T-cell (primary cell): ENCODE measurements around the gene CARD14. TPM values are rescaled to one million over a fixed set of nuclear protein-coding genes. Genes with fewer than 3 reads are reported as not detected.

ENCODE experiments used
- ATAC-seq, 4 experiments: fragments of 200-7000 bp in 3 of 4; fragments of 150-1000 bp in 1 of 4; cut with Tn5 transposase; replicated peaks in 1 of 4; 1 replicate in 3 of 4; 2 replicates in 1 of 4; pipeline ENCODE4 v1.10.0; 2021; ENCODE audit warnings: moderate library complexity in 3 of 4, mild to moderate bottlenecking in 2 of 4, moderate number of reproducible peaks in 1 of 4
- CTCF ChIA-PET, 2 donors: fragments of 300-600 bp; sonication (Branson Sonifier 250); formaldehyde crosslinking; loops; one replicate each; lab custom pipeline; 2022; ENCODE audit warnings: antibody characterized with exemption in 2 of 2; lab: Charles Lee
- POLR2A ChIA-PET, 2 donors: fragments of 300-600 bp; sonication (Branson Sonifier 250); formaldehyde crosslinking; loops; one replicate each; lab custom pipeline; 2022; ENCODE audit warnings: antibody characterized with exemption in 2 of 2; lab: Charles Lee
- DNase-seq, 35 experiments: peaks; one replicate each; pipeline versions ENCODE4 v3.0.0 to v3.0.0-alpha.2; 2013 to 2023
- H3K27ac ChIP-seq: one replicate; pipeline ENCODE4 v1.5.1; 2013; ENCODE audit warnings: low read length
- H3K27me3 ChIP-seq, 2 experiments: replicated peaks in 1 of 2; 1 replicate in 1 of 2; 2 replicates in 1 of 2; pipeline versions ENCODE4 v1.6.1 to v1.7.0; 2013; ENCODE audit warnings: low read length in 1 of 2, mixed read lengths in 1 of 2; ENCODE audit not compliant: control insufficient read depth in 2 of 2, insufficient read depth in 2 of 2; ENCODE audit errors: extremely low read depth in 1 of 2
- H3K36me3 ChIP-seq, 2 donors: 1 replicate in 1 of 2; 2 replicates in 1 of 2; pipeline versions ENCODE4 v1.6.1 to v1.7.0; 2013; ENCODE audit warnings: low read length in 1 of 2; ENCODE audit not compliant: control insufficient read depth in 2 of 2, insufficient read depth in 1 of 2; ENCODE audit errors: extremely low read depth in 1 of 2
- H3K4me1 ChIP-seq, 2 experiments: 1 replicate in 1 of 2; 2 replicates in 1 of 2; pipeline versions ENCODE4 v1.6.1 to v1.7.0; 2013; ENCODE audit warnings: low read length in 2 of 2, mixed read lengths in 1 of 2; ENCODE audit not compliant: insufficient read depth in 2 of 2, control insufficient read depth in 1 of 2; ENCODE audit errors: extremely low read depth in 1 of 2
- H3K4me3 ChIP-seq, 2 donors: 1 replicate in 1 of 2; 2 replicates in 1 of 2; pipeline versions ENCODE4 v1.5.1 to v1.7.0; 2013; ENCODE audit warnings: mild to moderate bottlenecking in 2 of 2, low read length in 1 of 2, moderate library complexity in 1 of 2; ENCODE audit not compliant: control insufficient read depth in 1 of 2; ENCODE audit errors: extremely low read depth in 1 of 2
- H3K9me3 ChIP-seq: 2 replicates; pipeline ENCODE4 v1.7.0; 2013
- H3K27ac Mint-ChIP-seq, 2 donors: one replicate each; pipeline ENCODE4 v1.8.0; 2020 to 2021; ENCODE audit warnings: mild to moderate bottlenecking in 2 of 2, mixed read lengths in 2 of 2
- H3K27me3 Mint-ChIP-seq, 2 donors: one replicate each; pipeline ENCODE4 v1.8.0; 2021 to 2022; ENCODE audit warnings: mixed read lengths in 2 of 2
- H3K36me3 Mint-ChIP-seq: one replicate; pipeline ENCODE4 v1.8.0; 2021; ENCODE audit warnings: mixed read lengths
- H3K4me1 Mint-ChIP-seq, 3 donors: one replicate each; pipeline ENCODE4 v1.8.0; 2020 to 2022; ENCODE audit warnings: mixed read lengths in 3 of 3, mild to moderate bottlenecking in 1 of 3
- H3K4me3 Mint-ChIP-seq, 3 donors: one replicate each; pipeline ENCODE4 v1.8.0; 2020 to 2022; ENCODE audit warnings: mild to moderate bottlenecking in 3 of 3, mixed read lengths in 3 of 3, moderate library complexity in 3 of 3
- H3K9me3 Mint-ChIP-seq, 3 donors: one replicate each; pipeline ENCODE4 v1.8.0; 2020 to 2022; ENCODE audit warnings: mixed read lengths in 3 of 3
- WGBS: methylation state at CpG from one replicate; pipeline ENCODE4 v1.1.5; 2013; ENCODE audit warnings: missing lambda C conversion rate; ENCODE audit not compliant: insufficient coverage; 5-methylcytosine and 5-hydroxymethylcytosine counted together
- total RNA-seq, 35 experiments: library from RNA in 6 of 35; stranded (reverse) in 6 of 35; fragments of 120-200 nt in 1 of 35; gene quantifications; one replicate each; pipeline versions ENCODE4 v1.2.1 to v1.2.4 and lab custom pipeline; 2013 to 2026

The CARD14 gene
- total RNA-seq, 5 donors from 2014 or later (not counting 1 experiment from before 2014, with no cell fraction given) = 0.06 to 0.10 TPM; not detected in 3

- no peaks in the 10 kb centered on the region for H3K4me1 Mint-ChIP-seq
- peaks cover 0 to 5% of the 10 kb centered on the region in 2 donors for H3K27me3 Mint-ChIP-seq
- no peaks in the 10 kb centered on the region for H3K36me3 ChIP-seq
- ChIA-PET CTCF (interaction anchor here in 1 of 2 donors (0.6 kb wide), 1 partner anchor 14 kb away, joined by 4 read pairs; no protein-coding TSS in a partner anchor), POLR2A (interaction anchor here in 1 of 2 donors (0.6 kb wide), 1 partner anchor 149 kb away, joined by 4 read pairs; no protein-coding TSS in a partner anchor)
- H3K27ac ChIP-seq = no peak overlapping the region
- H3K4me3 ChIP-seq = no peak overlapping the region
- DNase-seq (no peak), ATAC-seq (no peak)
- no peaks in the 10 kb centered on the region for H3K9me3 ChIP-seq
- H3K27me3 ChIP-seq = peaks cover 0 to 51% of the 10 kb centered on the region in 2 experiments
- no peaks in the 10 kb centered on the region for H3K36me3 Mint-ChIP-seq
- no peaks in the 10 kb centered on the region for H3K4me1 ChIP-seq
- H3K9me3 Mint-ChIP-seq = no peaks in the 10 kb centered on the region
- H3K27ac Mint-ChIP-seq = no peak overlapping the region
- 74% methylated on average over 9 of the region's 9 CpGs for WGBS
- H3K4me3 Mint-ChIP-seq = no peak overlapping the region
These were observed 16.1 kb downstream of the CARD14 start for GRCh38 chr17:80185968-80186367.

GRCh38 chr17:80187090-80187489 lies 17.3 kb downstream of the CARD14 start:
- CTCF ChIA-PET = no interaction called here
- DNase-seq (no peak), ATAC-seq (no peak)
- H3K9me3 Mint-ChIP-seq = no peaks in the 10 kb centered on the region
- H3K27ac Mint-ChIP-seq = no peak overlapping the region
- 90% methylated on average over 13 of the region's 16 CpGs for whole genome bisulfite sequencing
- Histone ChIP-seq H3K4me1 (no peaks in the 10 kb centered on the region), H3K36me3 (no peaks in the 10 kb centered on the region), H3K9me3 (no peaks in the 10 kb centered on the region), H3K27me3 (peaks cover 0 to 52% of the 10 kb centered on the region in 2 experiments), H3K4me3 (no peak overlapping the region), H3K27ac (no peak overlapping the region)
- H3K36me3 Mint-ChIP-seq = no peaks in the 10 kb centered on the region
- POLR2A ChIA-PET = no interaction called here
- no peaks in the 10 kb centered on the region for H3K4me1 Mint-ChIP-seq
- H3K27me3 Mint-ChIP-seq = peaks cover 0 to 3% of the 10 kb centered on the region in 2 donors
- no peak overlapping the region for H3K4me3 Mint-ChIP-seq

- Histone ChIP-seq H3K27ac (no peak overlapping the region), H3K4me3 (no peak overlapping the region), H3K36me3 (no peaks in the 10 kb centered on the region), H3K9me3 (no peaks in the 10 kb centered on the region), H3K27me3 (peaks cover 0 to 52% of the 10 kb centered on the region in 2 experiments), H3K4me1 (no peaks in the 10 kb centered on the region)
- Mint-ChIP-seq H3K4me3 (no peak overlapping the region), H3K27me3 (peaks cover 0 to 3% of the 10 kb centered on the region in 2 donors), H3K4me1 (no peaks in the 10 kb centered on the region), H3K36me3 (no peaks in the 10 kb centered on the region), H3K9me3 (no peaks in the 10 kb centered on the region), H3K27ac (no peak overlapping the region)
- DNase-seq = no peak
- CTCF ChIA-PET = no interaction called here
- POLR2A ChIA-PET = no interaction called here
- no peak for ATAC-seq
- WGBS = 90% methylated on average over 18 of the region's 18 CpGs
These were observed 17.7 kb downstream of the CARD14 start for GRCh38 chr17:80187515-80187941.

GRCh38 chr17:80189611-80190010 lies 19.8 kb downstream of the CARD14 start:
- Histone ChIP-seq H3K4me1 (no peaks in the 10 kb centered on the region), H3K4me3 (no peak overlapping the region), H3K27ac (no peak overlapping the region), H3K27me3 (peaks cover 0 to 51% of the 10 kb centered on the region in 2 experiments), H3K9me3 (no peaks in the 10 kb centered on the region), H3K36me3 (no peaks in the 10 kb centered on the region)
- Mint-ChIP-seq H3K36me3 (no peaks in the 10 kb centered on the region), H3K27ac (no peak overlapping the region), H3K4me1 (no peaks in the 10 kb centered on the region), H3K4me3 (no peak overlapping the region), H3K9me3 (no peaks in the 10 kb centered on the region), H3K27me3 (peaks cover 0 to 3% of the 10 kb centered on the region in 2 donors)
- CTCF ChIA-PET = no interaction called here
- ATAC-seq = no peak
- no peak for DNase-seq
- POLR2A ChIA-PET = no interaction called here
- WGBS = 89% methylated on average over 23 of the region's 23 CpGs

GRCh38 chr17:80190716-80191115 lies 20.9 kb downstream of the CARD14 start:
- no peaks in the 10 kb centered on the region for H3K36me3 ChIP-seq
- peaks cover 0 to 51% of the 10 kb centered on the region in 2 experiments for H3K27me3 ChIP-seq
- no peaks in the 10 kb centered on the region for H3K9me3 ChIP-seq
- Mint-ChIP-seq H3K4me3 (no peak overlapping the region), H3K27me3 (peaks cover 0 to 3% of the 10 kb centered on the region in 2 donors), H3K27ac (no peak overlapping the region), H3K4me1 (no peaks in the 10 kb centered on the region), H3K36me3 (no peaks in the 10 kb centered on the region), H3K9me3 (no peaks in the 10 kb centered on the region)
- DNase-seq (no peak), ATAC-seq (no peak)
- H3K4me1 ChIP-seq = no peaks in the 10 kb centered on the region
- WGBS = 90% methylated on average over 9 of the region's 10 CpGs
- ChIA-PET CTCF (no interaction called here), POLR2A (no interaction called here)
- H3K4me3 ChIP-seq = no peak overlapping the region
- H3K27ac ChIP-seq = no peak overlapping the region

GRCh38 chr17:80191192-80191591 lies 21.4 kb downstream of the CARD14 start:
- WGBS = 93% methylated on average over 20 of the region's 20 CpGs
- Histone ChIP-seq H3K36me3 (no peaks in the 10 kb centered on the region), H3K27ac (no peak overlapping the region), H3K4me3 (no peak overlapping the region), H3K4me1 (no peaks in the 10 kb centered on the region), H3K9me3 (no peaks in the 10 kb centered on the region), H3K27me3 (peaks cover 0 to 51% of the 10 kb centered on the region in 2 experiments)
- ATAC-seq (no peak), DNase-seq (no peak)
- Mint-ChIP-seq H3K4me1 (no peaks in the 10 kb centered on the region), H3K4me3 (no peak overlapping the region), H3K9me3 (no peaks in the 10 kb centered on the region), H3K27me3 (peaks cover 0 to 5% of the 10 kb centered on the region in 2 donors), H3K36me3 (no peaks in the 10 kb centered on the region), H3K27ac (no peak overlapping the region)
- CTCF ChIA-PET = no interaction called here
- POLR2A ChIA-PET = no interaction called here
